Endothelial cell of umbilical vein (primary cell): ENCODE data around the gene ESRRB. TPM values are rescaled to one million over a fixed set of nuclear protein-coding genes. Genes with fewer than 3 reads are reported as not detected.

Experiments
- BruUV-seq: library from RNA; stranded (reverse); fragments of 400-500 nt; replicated peaks from 2 replicates; lab custom pipeline; 2021; lab: Mats Ljungman, UMichigan
- CTCF ChIA-PET: fragments of 300-600, 350-600 bp; sonication (Branson Sonifier 250); formaldehyde crosslinking; loops from one replicate; lab custom pipeline; 2021; ENCODE audit warnings: antibody characterized with exemption, inconsistent platforms; lab: Charles Lee
- POLR2A ChIA-PET: fragments of 300-600, 350-600 bp; sonication (Branson Sonifier 250); formaldehyde crosslinking; loops from one replicate; lab custom pipeline; 2021; ENCODE audit warnings: antibody characterized with exemption, inconsistent platforms; lab: Charles Lee
- DNase-seq: peaks from one replicate; pipeline ENCODE4 v3.0.0-alpha.2; 2011; ENCODE audit warnings: low read depth, low spot score
- FAIRE-seq: peaks from 2 replicates; lab custom pipeline; 2011; peaks lifted over from hg19 to GRCh38; lab: Jason Lieb, UNC
- H2AFZ ChIP-seq: 2 replicates; pipeline ENCODE4 v1.6.0; 2012; ENCODE audit warnings: low read depth, low read length, control low read depth, inconsistent platforms
- H3K27ac ChIP-seq: 2 replicates; pipeline ENCODE4 v1.5.1; 2011; ENCODE audit warnings: low read depth, mild to moderate bottlenecking, control low read depth, low read length, moderate library complexity; ENCODE audit not compliant: insufficient read depth
- H3K27me3 ChIP-seq, 2 experiments: 2 replicates each; pipeline versions ENCODE4 v1.6.0 to v1.6.1; 2011; ENCODE audit warnings: low read length in 2 of 2, mixed read lengths in 1 of 2; ENCODE audit not compliant: control insufficient read depth in 2 of 2, insufficient read depth in 2 of 2
- H3K36me3 ChIP-seq, 2 experiments: 2 replicates in 1 of 2; 3 replicates in 1 of 2; pipeline ENCODE4 v1.5.1; 2011; ENCODE audit warnings: low read length in 2 of 2, mild to moderate bottlenecking in 1 of 2, moderate library complexity in 1 of 2; ENCODE audit not compliant: control insufficient read depth in 2 of 2, insufficient read depth in 2 of 2; ENCODE audit errors: extremely low read depth in 1 of 2
- H3K4me1 ChIP-seq: 3 replicates; pipeline ENCODE4 v1.5.1; 2011; ENCODE audit warnings: mild to moderate bottlenecking, low read length; ENCODE audit not compliant: control insufficient read depth, insufficient read depth; ENCODE audit errors: extremely low read depth
- H3K4me2 ChIP-seq: 2 replicates; pipeline ENCODE4 v1.6.1; 2011; ENCODE audit warnings: low read length, control low read depth, mixed read lengths; ENCODE audit not compliant: insufficient read depth
- H3K4me3 ChIP-seq, 3 experiments: fragments of 200-600 bp in 1 of 3; sonication (generic), shearing (Covaris generic) in 1 of 3; replicated peaks in 1 of 3; 2 replicates each; pipeline ENCODE4 v1.5.1; 2011 to 2016; ENCODE audit warnings: control low read depth in 3 of 3, low read length in 3 of 3, mild to moderate bottlenecking in 2 of 3, inconsistent platforms in 1 of 3, low read depth in 1 of 3, moderate library complexity in 1 of 3; ENCODE audit not compliant: insufficient read depth in 1 of 3
- H3K79me2 ChIP-seq: 2 replicates; pipeline ENCODE4 v1.6.0; 2012; ENCODE audit warnings: low read length, inconsistent platforms; ENCODE audit not compliant: control insufficient read depth, insufficient read depth
- H3K9ac ChIP-seq: replicated peaks from 2 replicates; pipeline ENCODE3; 2011; ENCODE audit warnings: low read length, control low read depth; ENCODE audit not compliant: insufficient read depth; ENCODE audit errors: extremely low read depth
- H3K9me1 ChIP-seq: replicated peaks from 3 replicates; pipeline ENCODE4 v1.6.0; 2011; ENCODE audit warnings: mild to moderate bottlenecking, low read length; ENCODE audit not compliant: control insufficient read depth, insufficient read depth; ENCODE audit errors: extremely low read depth
- H3K9me3 ChIP-seq: replicated peaks from 2 replicates; pipeline ENCODE4 v1.5.1; 2012; ENCODE audit warnings: low read length, inconsistent platforms; ENCODE audit not compliant: control insufficient read depth, insufficient read depth
- H4K20me1 ChIP-seq: replicated peaks from 2 replicates; pipeline ENCODE3; 2011; ENCODE audit warnings: mild to moderate bottlenecking, low read length; ENCODE audit not compliant: control insufficient read depth, insufficient read depth; ENCODE audit errors: extremely low read depth
- CTCF ChIP-seq, 2 donors: IDR thresholded peaks; 1 replicate in 1 of 2; 2 replicates in 1 of 2; pipeline ENCODE4 v1.5.1; 2011; ENCODE audit warnings: low read length in 2 of 2, mild to moderate bottlenecking in 2 of 2, moderate library complexity in 2 of 2, control low read depth in 1 of 2, inconsistent platforms in 1 of 2, low read depth in 1 of 2; ENCODE audit not compliant: insufficient read depth in 1 of 2; ENCODE audit errors: extremely low read depth in 1 of 2
- EZH2 ChIP-seq: IDR thresholded peaks from 2 replicates; pipeline ENCODE4 v1.6.1; 2012; ENCODE audit warnings: borderline replicate concordance, low read depth, mild to moderate bottlenecking, moderate library complexity, low read length, inconsistent platforms; ENCODE audit not compliant: severe bottlenecking
- FOS ChIP-seq: IDR thresholded peaks from 2 replicates; pipeline ENCODE4 v1.6.1; 2011; ENCODE audit warnings: mild to moderate bottlenecking, low read length, moderate library complexity, borderline replicate concordance; ENCODE audit not compliant: insufficient read depth
- GATA2 ChIP-seq: IDR thresholded peaks from 2 replicates; pipeline ENCODE4 v1.7.0; 2011; ENCODE audit warnings: low read depth, mild to moderate bottlenecking, moderate library complexity, mixed read lengths, low read length; ENCODE audit not compliant: insufficient read length, insufficient read depth
- JUN ChIP-seq: IDR thresholded peaks from 2 replicates; pipeline ENCODE4 v1.6.1; 2011; ENCODE audit warnings: borderline replicate concordance, low read depth; ENCODE audit not compliant: insufficient read length, insufficient read depth
- MAX ChIP-seq: IDR thresholded peaks from 2 replicates; pipeline ENCODE4 v1.6.1; 2011; ENCODE audit not compliant: insufficient read depth, insufficient read length
- MYC ChIP-seq: IDR thresholded peaks from one replicate; pipeline ENCODE4 v1.6.1; 2011; ENCODE audit warnings: mild to moderate bottlenecking, low read depth, low read length
- POLR2A ChIP-seq: IDR thresholded peaks from 2 replicates; pipeline ENCODE4 v1.6.1; 2012; ENCODE audit warnings: low read depth, mild to moderate bottlenecking, control low read depth, low read length
- POLR2AphosphoS5 ChIP-seq: IDR thresholded peaks from 2 replicates; pipeline ENCODE4 v1.6.1; 2012; ENCODE audit warnings: low read depth, mild to moderate bottlenecking, control low read depth, low read length, moderate library complexity; ENCODE audit not compliant: insufficient read depth
- dilution Hi-C: fragments of 300-500 bp; cut with MboI; formaldehyde crosslinking; loops from one replicate; pipeline ENCODE4 v1.15.0; 2019; ENCODE audit warnings: low sequenced_read_pairs; ENCODE audit not compliant: extremely low pct_ligation_motif_present
- intact Hi-C: fragments of 100-400 bp; cut with micrococcal nuclease; formaldehyde crosslinking; loops from one replicate; pipeline ENCODE4 v1.10.0; 2022
- polyA plus RNA-seq, 4 experiments: library from polyadenylated mRNA; depleted of rRNA in 3 of 4; stranded (reverse) in 3 of 4; unstranded in 1 of 4; fragments of >200 nt; gene quantifications; 2 replicates each; pipeline versions ENCODE4 v1.2.1 to v1.2.3, GENCODE V29; 2011 to 2012; ENCODE audit warnings: missing spikeins in 1 of 4
- total RNA-seq: library from RNA; stranded (reverse); gene quantifications from 2 replicates; pipeline ENCODE4 v1.2.3, GENCODE V29; 2021

Gene ESRRB
- total and polyA plus RNA-seq, 2 donors (not counting 3 experiments of a cell fraction or from before 2014, with no cell fraction given): not detected

- ChIA-PET CTCF (no interaction called here), POLR2A (no interaction called here)
- TF ChIP-seq MYC (no peak), JUN (no peak), FOS (no peak), MAX (no peak), POLR2A (no peak), GATA2 (no peak), POLR2AphosphoS5 (no peak), CTCF (IDR thresholded peaks at IDR 0.05; ENCODE audit: extremely low read depth in 1 of 2, insufficient read depth in 1 of 2, low read depth in 1 of 2, low read length in 2 of 2) (no peak), EZH2 (no peak)
Observed at GRCh38 chr14:76421662-76422061, 45.7 kb downstream of the ESRRB start.

More at GRCh38 chr14:76421662-76422061, 45.7 kb downstream of the ESRRB start:
- Histone ChIP-seq H3K9ac (no peak overlapping the region), H2AFZ (no peak overlapping the region), H3K9me3 (no peaks in the 10 kb centered on the region), H4K20me1 (no peaks in the 10 kb centered on the region), H3K9me1 (no peaks in the 10 kb centered on the region), H3K79me2 (no peaks in the 10 kb centered on the region), H3K4me3 (no peak overlapping the region), H3K4me1 (no peaks in the 10 kb centered on the region), H3K4me2 (no peak overlapping the region), H3K27me3 (no peaks in the 10 kb centered on the region), H3K36me3 (no peaks in the 10 kb centered on the region), H3K27ac (no peak overlapping the region)
- dilution Hi-C loops: no loop called here
- DNase-seq: no peak
- intact Hi-C loops: no loop called here
- no TSS peak for BruUV-seq
- FAIRE-seq: no peak
